Keratinocyte (primary cell): ENCODE data around the gene GNG4.

ENCODE experiments used
- CTCF ChIP-seq, 3 experiments: IDR thresholded peaks in 1 of 3; conservative IDR thresholded peaks in 1 of 3; optimal IDR thresholded peaks in 1 of 3; 2 replicates in 2 of 3; 3 replicates in 1 of 3; pipeline versions ENCODE3 to v1.5.1; 2011; ENCODE audit warnings: low read length in 3 of 3, mild to moderate bottlenecking in 3 of 3, moderate library complexity in 2 of 3, control low read depth in 1 of 3, inconsistent platforms in 1 of 3; ENCODE audit not compliant: insufficient read depth in 2 of 3; ENCODE audit errors: extremely low read depth in 1 of 3
- EZH2 ChIP-seq: IDR thresholded peaks from one replicate; pipeline ENCODE4 v1.6.1; 2012; ENCODE audit warnings: inconsistent platforms, mild to moderate bottlenecking, low read length, moderate library complexity

GRCh38 chr1:235648954-235649367, 623 bp downstream of the GNG4 start:
- TF ChIP-seq CTCF (optimal IDR thresholded peaks at IDR 0.05 in 1 of 3, IDR thresholded peaks at IDR 0.05 in 1 of 3, conservative IDR thresholded peaks at IDR 0.05 in 1 of 3; ENCODE audit: extremely low read depth in 1 of 3, insufficient read depth in 2 of 3, low read length in 3 of 3) (no peak), EZH2 (peak; percentile 91)
